GM18858 (cell line): Measurements from ENCODE around the gene SLC9A2.

Source experiments
- ATAC-seq: cut with Tn5 transposase; IDR thresholded peaks from one replicate; pipeline ENCODE4 v1.9.1; 2021; ENCODE audit not compliant: unreplicated experiment

The SLC9A2 gene

DNA sequence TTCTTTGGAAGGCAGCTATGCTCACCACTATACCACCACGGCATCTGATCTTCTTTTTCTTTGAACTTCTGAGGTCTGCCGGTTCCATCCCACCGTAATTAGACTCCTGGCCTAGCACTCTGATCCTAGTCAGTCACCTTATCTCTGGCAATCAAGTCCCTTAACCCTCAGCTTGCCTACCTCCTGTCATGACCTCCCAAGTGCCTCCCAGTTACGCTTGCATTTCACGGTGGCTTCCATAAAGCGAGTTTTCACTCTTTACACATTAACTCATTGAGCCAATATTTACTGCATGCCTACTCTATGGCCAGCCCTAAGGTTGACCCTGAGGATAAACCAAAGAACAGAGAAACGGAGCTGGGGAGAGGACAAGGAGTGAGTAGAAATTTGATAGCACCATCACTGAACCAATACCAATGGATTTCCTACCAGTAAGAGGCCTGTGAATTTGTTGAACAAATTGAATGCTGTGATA lies 104.7 kb downstream of the SLC9A2 start:
- ATAC-seq = no peak

DNA sequence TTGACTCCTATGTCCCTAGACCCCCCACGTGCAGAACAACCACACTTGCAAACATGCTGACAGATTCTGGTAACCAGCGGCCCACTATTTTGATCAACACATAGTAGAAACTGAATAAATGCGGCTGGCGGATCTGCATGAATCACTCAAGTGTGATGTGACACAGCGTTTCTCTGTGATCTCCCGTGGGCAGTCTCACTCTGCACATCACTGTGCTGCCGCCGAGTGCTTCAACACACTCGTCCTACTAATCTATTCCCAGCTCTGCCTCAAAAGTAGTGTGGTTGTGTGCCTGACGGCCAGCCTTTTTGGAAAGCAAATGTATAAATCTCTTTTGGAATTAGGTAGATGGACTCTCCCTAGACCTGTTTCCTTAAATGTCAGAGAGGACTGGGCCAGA lies 105.2 kb downstream of the SLC9A2 start:
- ATAC-seq = no peak

DNA sequence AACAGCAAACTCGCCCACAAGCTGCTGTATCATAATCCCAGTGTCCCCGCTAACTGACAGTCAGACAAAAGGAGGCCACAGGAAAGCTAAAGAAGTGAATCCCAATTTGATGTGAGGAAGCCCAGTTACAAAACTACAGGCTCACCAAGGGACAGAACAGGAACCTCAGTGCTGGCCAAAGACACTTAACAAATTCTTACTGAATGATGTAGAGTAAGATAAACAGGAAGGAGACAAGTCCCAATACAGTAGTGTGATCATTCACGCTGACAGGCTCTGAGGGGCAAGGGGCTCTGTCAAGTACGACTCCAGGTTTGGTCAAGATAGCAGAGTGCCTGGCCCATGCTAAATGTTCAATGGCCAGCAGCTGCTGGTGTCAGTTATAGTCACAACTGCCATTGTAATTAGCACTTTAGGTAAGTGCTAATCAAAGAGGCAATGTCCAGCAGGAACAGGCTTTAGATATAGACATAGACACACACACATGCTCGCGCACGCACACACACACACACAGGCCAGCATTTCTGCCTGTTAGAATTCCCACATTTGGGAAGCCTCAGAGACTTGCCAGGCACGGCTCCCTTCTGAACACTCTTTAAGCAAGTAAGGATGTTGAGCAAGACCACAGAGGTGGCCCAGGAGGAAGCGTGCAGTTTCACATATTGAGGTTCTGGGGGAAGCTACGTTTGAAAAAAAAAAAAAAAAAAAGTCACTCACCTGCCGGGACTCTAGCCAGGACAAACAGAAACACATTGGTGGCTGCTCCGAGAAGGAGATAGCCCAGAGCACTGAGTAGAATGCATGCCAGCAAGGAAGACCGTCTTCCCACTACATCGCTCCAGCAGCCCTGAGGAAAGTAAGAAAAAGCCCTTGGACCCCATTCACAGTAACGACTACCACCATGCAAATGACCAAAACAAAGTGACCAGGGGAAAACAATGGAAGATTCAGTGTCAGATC lies 107.1 kb downstream of the SLC9A2 start:
- no peak for ATAC-seq

DNA sequence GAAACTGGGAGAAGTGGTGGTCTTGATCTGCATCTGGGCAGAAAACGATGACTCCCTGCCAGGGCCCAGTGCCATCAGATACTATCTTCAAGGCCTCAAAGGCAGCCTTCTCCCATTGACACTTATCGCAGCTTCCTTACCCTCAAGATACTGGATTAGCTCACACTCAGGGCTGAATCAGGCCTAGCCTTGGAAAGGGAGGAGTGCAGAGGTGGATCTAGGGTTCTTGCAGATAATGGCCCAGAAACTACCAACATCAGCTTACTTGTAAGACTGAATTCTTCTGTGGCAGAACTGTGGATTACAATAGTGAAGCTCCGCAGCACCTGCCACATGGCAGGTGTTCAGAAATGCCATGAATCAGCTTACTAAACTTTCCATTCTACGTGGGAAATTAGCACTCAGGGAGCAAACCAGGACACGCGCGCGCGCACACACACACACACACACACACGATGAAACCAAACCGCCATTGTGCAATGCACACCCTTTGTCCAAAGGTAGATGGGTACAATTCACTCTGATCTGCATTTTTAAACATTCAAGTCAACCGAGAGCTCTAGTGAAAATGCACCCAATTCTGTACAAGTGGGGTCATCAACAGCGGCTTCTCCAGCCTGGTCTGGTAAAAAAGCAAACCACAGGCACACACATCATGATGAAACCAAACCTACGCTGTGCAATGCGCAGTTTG lies 116.2 kb downstream of the SLC9A2 start:
- no peak for ATAC-seq

DNA sequence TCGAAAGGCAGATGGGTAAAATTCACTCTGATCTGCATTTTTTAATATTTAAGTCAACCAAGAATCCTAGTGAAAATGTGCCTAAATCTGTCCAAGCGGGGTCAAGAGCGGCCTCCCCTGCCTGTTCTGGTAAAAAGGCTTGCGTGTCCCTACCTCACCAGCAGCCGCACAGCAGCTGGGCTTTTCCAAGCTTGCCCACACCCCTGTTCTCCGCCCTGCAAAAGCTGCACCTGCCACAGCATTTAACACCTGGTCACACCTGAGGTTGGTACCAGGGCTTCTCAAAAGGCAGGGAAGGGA lies 116.7 kb downstream of the SLC9A2 start:
- ATAC-seq = peak; percentile 1

DNA sequence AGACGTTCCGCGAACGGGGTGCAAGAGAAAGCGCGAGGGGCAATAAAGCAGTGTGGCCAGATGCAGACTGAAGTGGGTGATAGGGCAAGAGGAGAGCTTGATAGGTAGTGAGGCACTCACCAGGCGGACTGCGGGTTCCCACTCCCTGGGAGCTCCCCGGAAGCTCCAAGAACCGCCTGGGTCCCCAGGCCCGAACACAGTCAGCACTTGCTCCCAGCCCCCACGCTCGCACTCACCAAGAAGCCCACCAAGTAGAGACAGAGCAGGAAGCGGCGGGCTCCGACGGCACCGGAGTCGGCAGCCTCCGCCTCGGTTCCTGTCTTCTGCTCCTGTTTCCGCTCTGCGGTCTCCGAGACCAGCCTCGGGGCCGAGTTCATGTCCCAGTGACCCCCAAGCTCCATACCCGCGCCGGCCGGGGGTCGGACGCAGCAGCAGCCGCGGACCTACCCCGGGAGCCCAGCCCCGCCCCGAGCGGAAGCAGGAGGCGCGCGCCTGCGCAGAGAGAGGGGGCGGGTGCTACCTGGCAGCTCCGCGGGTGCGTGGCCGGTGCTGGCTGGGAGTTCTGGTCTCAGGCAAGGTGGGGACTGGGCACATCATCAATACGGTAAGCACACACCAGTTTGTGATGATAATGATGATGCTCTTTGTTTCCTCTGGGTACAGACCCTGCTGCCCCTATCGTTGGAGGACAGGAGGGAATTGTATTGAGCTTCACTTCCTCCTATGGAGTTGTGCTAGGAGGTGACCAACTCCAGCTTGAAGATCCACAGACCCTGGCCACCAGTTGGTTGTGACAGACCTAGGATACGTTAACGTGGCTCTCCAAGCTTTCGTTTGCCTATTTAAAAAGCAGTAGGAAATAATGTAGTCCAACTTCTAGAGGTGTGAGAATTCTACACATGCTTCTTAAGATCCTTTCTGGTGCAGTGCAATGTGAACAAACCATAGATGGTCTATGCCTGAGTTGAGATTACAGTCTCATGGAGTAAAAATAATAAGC lies 117.4 kb downstream of the SLC9A2 start:
- ATAC-seq = peak; percentile 85

DNA sequence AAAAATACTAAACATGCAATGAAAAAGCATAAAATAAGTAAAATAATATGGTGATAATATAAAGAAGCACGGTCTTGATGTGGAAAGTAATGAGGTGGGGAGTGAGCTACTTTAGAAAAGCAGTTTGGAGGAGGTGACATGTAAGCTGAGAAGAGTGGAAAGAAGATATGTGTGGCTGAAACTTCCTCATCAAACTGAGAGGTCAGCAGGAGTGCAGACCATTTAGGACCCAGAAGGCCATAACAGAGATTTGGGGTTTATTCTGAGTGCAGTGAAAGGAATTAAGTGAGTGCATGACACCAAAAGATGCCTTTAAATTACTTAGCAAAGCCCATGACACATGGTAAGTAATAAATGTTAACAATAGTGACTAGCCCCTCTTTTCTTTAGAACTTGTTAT lies 118.1 kb downstream of the SLC9A2 start:
- peak; percentile 66 for ATAC-seq

DNA sequence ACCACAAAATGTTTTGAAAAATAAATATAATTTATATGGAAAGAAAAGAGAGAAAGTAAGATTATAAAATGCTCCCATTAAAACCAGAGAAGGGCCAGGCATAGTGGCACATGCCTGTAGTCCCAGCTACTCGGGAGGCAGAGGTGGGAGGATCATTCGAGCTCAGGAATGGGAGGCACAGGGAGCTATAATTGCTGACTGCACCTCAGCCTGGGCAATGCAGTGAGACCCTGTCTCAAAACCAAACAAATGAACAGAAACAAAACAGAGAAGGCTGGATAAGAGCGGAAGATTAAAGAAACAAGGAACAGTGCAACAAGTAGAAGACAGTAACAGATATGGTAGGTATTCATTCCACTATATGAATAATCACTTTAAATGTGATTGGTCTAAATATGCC lies 123.9 kb downstream of the SLC9A2 start:
- ATAC-seq = no peak

DNA sequence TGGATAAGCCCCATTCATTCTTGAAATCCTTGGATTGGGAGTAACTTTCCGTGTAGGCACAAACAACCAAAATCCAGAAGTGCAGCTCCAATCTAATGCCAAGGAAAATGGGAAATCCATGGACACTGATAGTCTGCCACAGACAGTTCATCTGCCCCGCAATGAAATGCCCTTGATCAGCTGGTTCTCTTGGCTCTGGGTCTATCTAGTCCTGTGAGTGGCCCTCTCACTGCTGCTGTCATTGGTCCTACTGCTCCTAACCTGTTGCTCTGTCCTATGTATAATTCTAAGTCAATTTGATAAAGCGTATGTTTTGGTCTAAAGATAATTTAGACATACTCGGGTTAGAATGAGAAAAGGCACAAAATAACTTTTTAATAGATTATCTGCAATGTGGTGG lies 128.8 kb downstream of the SLC9A2 start:
- no peak for ATAC-seq

DNA sequence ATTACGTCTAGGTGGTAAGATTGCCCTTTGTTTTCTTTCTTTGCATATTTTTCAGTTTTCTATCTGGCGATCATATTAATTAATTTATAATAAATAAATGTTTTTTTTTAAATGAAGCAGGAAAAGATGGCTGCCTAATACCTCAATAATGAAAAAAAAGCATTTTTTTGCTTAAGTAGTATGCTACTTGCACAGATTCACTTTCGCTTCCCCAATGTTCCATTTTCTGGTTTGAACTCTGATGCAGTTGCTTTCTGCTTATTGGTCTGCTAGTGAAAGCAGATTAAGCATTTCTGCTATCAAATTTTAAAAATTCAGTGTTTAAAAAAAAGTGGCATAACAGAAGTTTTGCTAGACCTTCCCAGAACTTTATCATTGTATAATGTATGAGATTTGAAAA lies 130.6 kb downstream of the SLC9A2 start:
- ATAC-seq = peak; percentile 90

DNA sequence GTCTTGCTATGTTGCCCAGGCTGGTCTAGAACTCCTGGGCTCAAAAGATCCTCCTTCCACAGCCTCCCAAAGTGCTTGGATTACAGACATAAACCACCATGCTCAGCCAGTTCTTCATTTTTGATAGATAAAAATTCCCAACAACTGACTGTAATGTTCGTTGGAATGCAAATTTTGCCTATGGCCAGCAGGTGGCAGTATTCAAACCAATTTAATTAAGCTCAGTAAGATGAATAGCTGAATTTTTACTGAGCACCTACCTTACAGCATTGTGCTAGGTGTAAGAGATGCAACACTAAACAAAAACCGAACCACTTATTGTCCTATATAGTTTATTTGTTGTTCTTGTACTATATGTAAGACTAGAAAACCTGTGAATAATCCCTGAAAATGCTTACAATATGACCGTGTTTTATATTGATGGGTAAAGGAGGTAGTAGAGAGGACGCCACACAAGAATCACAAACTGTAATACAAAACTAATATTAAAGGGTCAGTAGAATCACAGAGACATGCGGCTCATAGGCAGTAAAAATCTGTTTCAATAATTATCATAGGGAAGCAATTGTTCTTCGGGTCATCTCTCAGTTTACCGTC lies 134.3 kb downstream of the SLC9A2 start:
- no peak for ATAC-seq

DNA sequence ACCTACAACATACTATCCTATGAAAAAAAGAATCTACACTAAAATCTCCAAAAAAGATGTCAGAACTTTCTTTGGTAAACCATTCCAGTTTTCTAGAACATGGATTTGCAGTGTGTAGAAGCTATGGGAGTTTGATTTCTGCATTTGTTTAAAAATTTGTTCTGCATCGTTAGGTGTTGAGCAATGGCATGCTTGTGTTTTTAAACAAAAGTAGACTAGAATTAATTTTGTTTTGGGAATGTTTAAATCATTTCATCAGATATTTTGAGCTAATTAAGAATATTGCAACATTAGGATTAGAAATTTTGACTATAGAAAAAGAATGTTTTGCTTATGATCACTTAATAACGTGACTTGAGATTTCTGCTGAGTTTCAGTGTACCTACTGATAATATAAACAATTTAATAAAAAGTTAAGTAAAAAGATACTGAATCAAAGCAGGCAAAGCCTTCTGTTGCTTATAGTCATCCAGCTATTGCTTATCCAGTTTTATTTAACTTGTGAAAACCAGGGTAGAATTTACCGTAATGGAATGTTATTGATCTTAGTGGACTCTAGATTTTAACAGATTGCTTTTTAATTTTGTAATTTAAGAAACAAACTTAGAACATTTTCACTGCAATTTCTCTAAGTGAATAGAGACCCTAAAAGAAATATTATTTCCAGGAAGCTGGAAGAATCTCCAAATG lies 135.2 kb downstream of the SLC9A2 start:
- ATAC-seq = no peak

DNA sequence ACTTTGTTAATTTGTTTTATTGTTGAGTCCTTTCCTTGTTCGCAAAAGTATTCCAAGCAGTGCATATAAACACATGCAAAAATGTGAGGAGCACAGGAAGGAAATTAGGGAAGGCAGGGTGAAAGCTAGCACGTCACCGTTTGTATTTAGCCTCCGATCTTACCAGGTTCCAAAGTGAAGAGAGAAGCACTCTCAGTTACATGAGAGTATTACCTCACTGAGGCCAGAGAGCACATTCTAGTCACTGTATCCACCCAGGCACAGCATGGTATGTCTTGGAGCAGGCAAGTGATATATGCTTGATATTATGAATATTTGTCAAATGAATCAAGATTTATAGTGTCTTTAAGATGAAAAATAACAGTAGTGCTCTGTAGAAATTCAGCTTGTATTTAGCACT lies 135.9 kb downstream of the SLC9A2 start:
- ATAC-seq = no peak

DNA sequence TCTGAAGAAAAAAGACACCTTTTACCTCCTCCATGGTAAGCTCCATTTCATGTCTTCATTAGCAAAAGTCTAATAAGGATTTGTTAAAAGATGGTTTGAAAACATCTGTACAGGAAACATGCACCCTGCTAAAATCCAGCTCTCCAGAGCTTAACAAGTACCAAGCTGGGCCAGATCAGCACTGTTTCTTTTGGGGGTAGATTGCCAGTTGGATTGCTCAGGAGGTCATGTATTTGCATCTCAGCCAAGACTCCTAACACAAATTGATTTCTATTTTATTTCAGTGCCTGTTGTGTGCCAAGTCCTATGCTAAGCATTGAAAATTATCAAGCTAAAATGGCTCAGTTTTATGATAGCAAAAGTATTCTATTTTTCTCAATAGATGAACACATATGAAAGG lies 139.1 kb downstream of the SLC9A2 start:
- ATAC-seq = no peak
